Measurements from ENCODE around the gene BTG2. TPM values are rescaled to one million over a fixed set of nuclear protein-coding genes. Genes with fewer than 3 reads are reported as not detected.

The BTG2 gene
- total and polyA plus RNA-seq, 2 experiments from 2014 or later, result 6.3 to 9.1 TPM

GRCh38 chr1:203336097-203336496 lies 30.8 kb downstream of the BTG2 start (continued):
- no peak for TF ChIP-seq ETS1 (IDR thresholded peaks at IDR 0.05)
- no peak for TF ChIP-seq NANOG (IDR thresholded peaks at IDR 0.05; ENCODE audit: borderline replicate concordance)
- no peak for TF ChIP-seq CTCF (conservative IDR thresholded peaks at IDR 0.05; ENCODE audit: low read depth in 2 of 2)
- no peak for TF ChIP-seq ZNF331 (CRISPR knock-in tag; IDR thresholded peaks at IDR 0.05; ENCODE audit: low read depth)
- TF ChIP-seq POLR2AphosphoS5 (IDR thresholded peaks at IDR 0.05; ENCODE audit: low read depth), result no peak
- TF ChIP-seq STAT1 (IDR thresholded peaks at IDR 0.05; ENCODE audit: unreplicated experiment), result no peak
- no peak for TF ChIP-seq JUNB (IDR thresholded peaks at IDR 0.05; ENCODE audit: unreplicated experiment)
- no peak for TF ChIP-seq EZH2 (IDR thresholded peaks at IDR 0.05; ENCODE audit: low read depth, unreplicated experiment)
- no peak for TF ChIP-seq EZH2phosphoT487 (IDR thresholded peaks at IDR 0.05; ENCODE audit: unreplicated experiment)

GRCh38 chr1:203338335-203339036 lies 33.2 kb downstream of the BTG2 start:
- Histone ChIP-seq H3K9me2 (ENCODE audit: insufficient read depth) (no peaks in the 10 kb centered on the region), H3K4me2 (no peak overlapping the region), H3K36me3 (ENCODE audit: insufficient read depth) (no peaks in the 10 kb centered on the region), H3K27me3 (ENCODE audit: insufficient read depth) (no peaks in the 10 kb centered on the region), H3K4me1 (ENCODE audit: insufficient read depth) (0 out of 2 replicates have a peak, but pooled peaks cover 4% of the 10 kb centered on the region), H3K4me3 (no peak overlapping the region), H3K79me2 (replicated peaks; ENCODE audit: insufficient read depth) (no peaks in the 10 kb centered on the region), H4K20me1 (replicated peaks; ENCODE audit: insufficient read depth) (no peaks in the 10 kb centered on the region), H2AFZ (peak overlapping the region; percentile 92; the same call in 1 of the 2 replicates), H3K27ac (ENCODE audit: low read depth) (no peak overlapping the region), H3F3A (replicated peaks; ENCODE audit: low read depth) (no peaks in the 10 kb centered on the region)
- Mint-ChIP-seq H3K36me3 (ENCODE audit: low read depth) (no peaks in the 10 kb centered on the region), H3K27me3 (ENCODE audit: insufficient read depth, low read depth, poor library complexity) (peaks cover 14% of the 10 kb centered on the region), H3K27ac (no peak overlapping the region), H3K9me3 (peaks cover 2% of the 10 kb centered on the region; the same call in 1 of the 3 replicates), H3K4me3 (no peak overlapping the region), H3K4me1 (peaks cover 22% of the 10 kb centered on the region)
- TF ChIP-seq ETS1 (IDR thresholded peaks at IDR 0.05), result no peak
- peak; percentile 89 to 95 for TF ChIP-seq CTCF (conservative IDR thresholded peaks at IDR 0.05; ENCODE audit: low read depth in 2 of 2)
- DNase-seq (ENCODE audit: low spot score) (peak; percentile 89), ATAC-seq (peak; percentile 51)
